Lower leg skin (tissue), 4 donors: Measurements from ENCODE around the gene GRK1. TPM values are rescaled to one million over a fixed set of nuclear protein-coding genes. Genes with fewer than 3 reads are reported as not detected.

Source experiments
- DNase-seq, 2 donors: peaks; one replicate each; pipeline ENCODE4 v3.0.0-alpha.2; 2019; ENCODE audit warnings: low spot score in 2 of 2
- H3K4me3 ChIP-seq: fragments of 200-600 bp; sonication (generic); 2 replicates; pipeline ENCODE4 v1.5.1; 2017; ENCODE audit warnings: mild to moderate bottlenecking, low read depth; ENCODE audit not compliant: poor library complexity, severe bottlenecking
- POLR2A ChIP-seq, 2 donors: fragments of 450-650 bp; IDR thresholded peaks; one replicate each; pipeline ENCODE4 v1.6.1; 2016 to 2017; ENCODE audit warnings: antibody characterized with exemption in 2 of 2, mild to moderate bottlenecking in 1 of 2, moderate library complexity in 1 of 2
- WGBS, 2 donors: methylation state at CpG; one replicate each; pipeline ENCODE4 v1.1.5; 2018; 5-methylcytosine and 5-hydroxymethylcytosine counted together
- intact Hi-C: fragments of 100-400 bp; cut with DNase I; formaldehyde crosslinking; loops from one replicate; pipeline ENCODE4 v1.15.0; 2023; ENCODE audit warnings: low total_unique reads
- total RNA-seq, 4 donors: library from RNA; depleted of rRNA; stranded (reverse); fragments of >200 nt; gene quantifications; one replicate each; pipeline ENCODE4 v1.1.0, GENCODE V29; 2016
- TF ChIP-seq, protein P1 (sequence below), 3 donors: fragments of 450-650 bp; IDR thresholded peaks; one replicate each; pipeline ENCODE4 v1.5.1; 2016; ENCODE audit warnings: antibody characterized with exemption in 3 of 3, mild to moderate bottlenecking in 3 of 3, moderate library complexity in 2 of 3

GRK1 gene
- total RNA-seq, 4 donors from 2014 or later, result not detected

- intact Hi-C loops, result no loop called here
- H3K4me3 ChIP-seq, result no peak overlapping the region
- TF ChIP-seq, protein P1, sequence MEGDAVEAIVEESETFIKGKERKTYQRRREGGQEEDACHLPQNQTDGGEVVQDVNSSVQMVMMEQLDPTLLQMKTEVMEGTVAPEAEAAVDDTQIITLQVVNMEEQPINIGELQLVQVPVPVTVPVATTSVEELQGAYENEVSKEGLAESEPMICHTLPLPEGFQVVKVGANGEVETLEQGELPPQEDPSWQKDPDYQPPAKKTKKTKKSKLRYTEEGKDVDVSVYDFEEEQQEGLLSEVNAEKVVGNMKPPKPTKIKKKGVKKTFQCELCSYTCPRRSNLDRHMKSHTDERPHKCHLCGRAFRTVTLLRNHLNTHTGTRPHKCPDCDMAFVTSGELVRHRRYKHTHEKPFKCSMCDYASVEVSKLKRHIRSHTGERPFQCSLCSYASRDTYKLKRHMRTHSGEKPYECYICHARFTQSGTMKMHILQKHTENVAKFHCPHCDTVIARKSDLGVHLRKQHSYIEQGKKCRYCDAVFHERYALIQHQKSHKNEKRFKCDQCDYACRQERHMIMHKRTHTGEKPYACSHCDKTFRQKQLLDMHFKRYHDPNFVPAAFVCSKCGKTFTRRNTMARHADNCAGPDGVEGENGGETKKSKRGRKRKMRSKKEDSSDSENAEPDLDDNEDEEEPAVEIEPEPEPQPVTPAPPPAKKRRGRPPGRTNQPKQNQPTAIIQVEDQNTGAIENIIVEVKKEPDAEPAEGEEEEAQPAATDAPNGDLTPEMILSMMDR (IDR thresholded peaks at IDR 0.05), result no peak
- TF ChIP-seq POLR2A (IDR thresholded peaks at IDR 0.05), result no peak
- WGBS, 2 donors, result 95 to 96% methylated on average over 38 of the region's 38 CpGs
- no peak for DNase-seq
Measured at GRCh38 chr13:113632706-113633484, 34.1 kb upstream of the GRK1 start.

- 94 to 96% methylated on average over 18 of the region's 18 CpGs for WGBS, 2 donors
Measured at GRCh38 chr13:113633485-113633873, 33.5 kb upstream of the GRK1 start.

GRCh38 chr13:113634279-113635047 is 32.6 kb upstream of the GRK1 start:
- TF ChIP-seq, protein P1 (IDR thresholded peaks at IDR 0.05), result no peak
- no peak for TF ChIP-seq POLR2A (IDR thresholded peaks at IDR 0.05)

More at GRCh38 chr13:113633485-113633873, 33.5 kb upstream of the GRK1 start:
- no peak for DNase-seq
- intact Hi-C loops, result no loop called here
- H3K4me3 ChIP-seq, result no peak overlapping the region
- no peak for TF ChIP-seq POLR2A (IDR thresholded peaks at IDR 0.05)
- TF ChIP-seq, protein P1 (IDR thresholded peaks at IDR 0.05), result no peak

DNA sequence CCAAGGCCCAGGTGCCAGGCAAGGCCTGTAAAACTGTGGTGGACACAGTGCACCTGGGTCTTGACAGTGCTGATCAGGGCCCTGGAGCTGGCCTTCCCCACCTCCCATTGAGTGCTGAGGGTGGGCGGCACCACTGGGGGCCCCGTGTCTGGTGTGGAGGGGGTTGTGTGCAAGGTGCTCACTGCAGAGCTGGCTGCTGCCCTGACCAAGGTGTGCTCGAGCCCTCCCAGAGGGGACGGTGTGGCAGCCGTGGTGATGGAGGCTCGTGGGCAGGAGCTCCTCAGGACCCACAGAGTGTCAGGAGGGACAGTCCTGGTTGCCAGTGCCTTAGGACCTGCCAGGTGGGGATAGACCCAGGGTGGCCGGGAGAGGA is 32.0 kb upstream of the GRK1 start:
- TF ChIP-seq, protein P1 (IDR thresholded peaks at IDR 0.05), result no peak
- TF ChIP-seq POLR2A (IDR thresholded peaks at IDR 0.05), result no peak

More at GRCh38 chr13:113634279-113635047, 32.6 kb upstream of the GRK1 start:
- no peak for DNase-seq
- intact Hi-C loops, result no loop called here
- no peak overlapping the region for H3K4me3 ChIP-seq
- WGBS, 2 donors, result 96% methylated on average over 16 of the region's 16 CpGs

DNA sequence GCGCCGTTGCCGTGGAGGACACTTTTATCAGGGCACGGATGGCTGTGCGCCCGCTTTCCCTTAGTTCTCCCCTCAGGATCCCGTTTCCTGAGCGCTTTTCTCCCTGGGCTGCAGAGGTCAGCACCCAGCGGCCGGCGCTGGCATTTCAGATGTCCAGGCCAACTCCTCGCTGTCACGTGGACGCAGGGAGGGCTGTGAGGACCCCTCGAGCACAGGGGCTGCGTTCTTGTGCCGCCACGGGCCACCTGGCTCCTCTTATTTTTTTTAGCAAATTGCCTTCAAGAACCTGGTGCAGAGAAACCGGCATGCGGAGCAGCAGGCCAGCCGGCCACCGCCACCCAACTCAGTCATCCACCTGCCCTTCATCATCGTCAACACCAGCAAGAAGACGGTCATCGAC is 31.3 kb upstream of the GRK1 start:
- no peak for DNase-seq
- intact Hi-C loops, result no loop called here
- no peak overlapping the region for H3K4me3 ChIP-seq
- 95 to 98% methylated on average over 25 of the region's 25 CpGs for WGBS, 2 donors
- TF ChIP-seq POLR2A (IDR thresholded peaks at IDR 0.05), result no peak
- TF ChIP-seq, protein P1 (IDR thresholded peaks at IDR 0.05), result no peak

More for the DNA sequence above, 32.0 kb upstream of the GRK1 start:
- no peak overlapping the region for H3K4me3 ChIP-seq
- no peak for DNase-seq
- WGBS, 2 donors, result 89 to 96% methylated on average over 3 to 7 of the region's 7 CpGs
- intact Hi-C loops, result no loop called here
